Activated T-helper 1 cell treated with anti-CD3 and anti-CD28 coated beads, Interleukin-12 subunit alpha, Interleukin-12 subunit beta, Interleukin-2, Interleukin-4 antibody, amounts not matched to agents 30 ng/mL and 10 ng/mL and 1 ng/mL, durations not matched to agents 14 hours and 24 hours and 36 hours (primary cell): Measurements from ENCODE around the gene BDKRB2. TPM values are rescaled to one million over a fixed set of nuclear protein-coding genes. Genes with fewer than 3 reads are reported as not detected.
"Not testable (repeated sequence)": the region's sequence is repeated elsewhere in the genome, so short reads cannot be mapped to it uniquely, and the experiment has no call there.

ENCODE experiments used
- DNase-seq: peaks from one replicate; pipeline ENCODE4 v3.0.0; 2021; ENCODE audit warnings: low spot score
- H3K27ac Mint-ChIP-seq: one replicate; pipeline ENCODE4 v1.8.0; 2021; ENCODE audit warnings: mild to moderate bottlenecking, mixed read lengths
- H3K27me3 Mint-ChIP-seq: one replicate; pipeline ENCODE4 v1.8.0; 2022; ENCODE audit warnings: mild to moderate bottlenecking, moderate library complexity, mixed read lengths; ENCODE audit not compliant: insufficient read depth
- H3K36me3 Mint-ChIP-seq: one replicate; pipeline ENCODE4 v1.8.0; 2021; ENCODE audit warnings: low read depth, mixed read lengths
- H3K4me1 Mint-ChIP-seq: one replicate; pipeline ENCODE4 v1.8.0; 2021; ENCODE audit warnings: low read depth, mixed read lengths
- H3K4me3 Mint-ChIP-seq: one replicate; pipeline ENCODE4 v1.8.0; 2021; ENCODE audit warnings: mild to moderate bottlenecking, moderate library complexity, mixed read lengths
- H3K9me3 Mint-ChIP-seq: one replicate; pipeline ENCODE4 v1.8.0; 2021; ENCODE audit warnings: mixed read lengths
- intact Hi-C: fragments of 100-400 bp; cut with micrococcal nuclease; formaldehyde crosslinking; loops from one replicate; pipeline ENCODE4 v1.15.1; 2024
- total RNA-seq: library from RNA; stranded (reverse); gene quantifications from 2 replicates; pipeline ENCODE4 v1.2.3, GENCODE V29; 2022

The BDKRB2 gene
- total RNA-seq, 1 donor from 2014 or later, result not detected

DNA sequence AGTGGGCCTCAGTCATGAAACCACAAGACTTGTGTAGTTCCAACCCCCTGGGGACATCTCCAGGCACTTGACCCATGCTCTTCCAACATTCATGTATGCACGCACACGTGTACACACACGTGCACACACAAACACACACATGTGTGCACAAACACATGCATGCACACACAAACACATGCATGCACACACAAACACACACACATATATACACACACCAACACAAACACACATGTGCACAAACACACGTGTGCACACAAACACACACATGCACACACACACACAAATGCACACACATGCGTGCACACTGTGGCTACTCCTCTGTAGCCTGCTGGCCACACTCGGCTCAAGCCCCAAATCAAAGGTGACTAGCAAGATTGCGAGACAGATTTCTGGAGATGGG, 22.8 kb downstream of the BDKRB2 start:
- Mint-ChIP-seq H3K27ac (no peak overlapping the region), H3K4me1 (no peaks in the 10 kb centered on the region), H3K9me3 (no peaks in the 10 kb centered on the region), H3K36me3 (no peaks in the 10 kb centered on the region), H3K4me3 (no peak overlapping the region), H3K27me3 (peaks cover 5% of the 10 kb centered on the region)
- intact Hi-C loops, result no loop called here
- DNase-seq, result no peak

- no peak for DNase-seq
- Mint-ChIP-seq H3K27ac (no peak overlapping the region), H3K4me3 (no peak overlapping the region), H3K4me1 (no peaks in the 10 kb centered on the region), H3K27me3 (peaks cover 4% of the 10 kb centered on the region), H3K9me3 (no peaks in the 10 kb centered on the region), H3K36me3 (no peaks in the 10 kb centered on the region)
- intact Hi-C loops, result no loop called here
These were observed 24.7 kb downstream of the BDKRB2 start for GRCh38 chr14:96229315-96229714.

DNA sequence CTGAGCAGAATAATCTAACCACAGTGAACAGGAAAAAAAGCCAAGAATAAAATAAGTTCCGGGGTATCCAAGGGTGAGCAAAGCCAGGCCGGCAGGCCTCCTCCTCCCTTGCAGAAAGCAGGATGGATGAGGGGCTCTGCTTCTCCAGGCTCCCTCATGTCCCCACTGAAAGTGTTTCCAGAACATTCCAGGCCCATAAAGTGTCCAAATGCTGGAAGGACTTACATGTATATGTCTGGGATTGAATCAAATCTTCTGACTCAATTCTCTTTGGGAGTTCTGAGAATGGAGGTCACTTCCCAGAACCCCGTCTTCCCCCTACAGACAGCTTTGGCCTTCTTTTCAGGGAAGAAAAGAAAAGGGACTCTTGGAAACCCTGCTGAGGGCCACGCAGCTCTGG, 26.4 kb downstream of the BDKRB2 start:
- Mint-ChIP-seq H3K4me1 (no peaks in the 10 kb centered on the region), H3K27ac (no peak overlapping the region), H3K4me3 (no peak overlapping the region), H3K9me3 (no peaks in the 10 kb centered on the region), H3K36me3 (no peaks in the 10 kb centered on the region), H3K27me3 (no peaks in the 10 kb centered on the region)
- intact Hi-C loops, result no loop called here
- DNase-seq, result no peak

GRCh38 chr14:96231526-96232130, 27.0 kb downstream of the BDKRB2 start:
- Mint-ChIP-seq H3K36me3 (no peaks in the 10 kb centered on the region), H3K27me3 (no peaks in the 10 kb centered on the region), H3K4me1 (no peaks in the 10 kb centered on the region), H3K4me3 (no peak overlapping the region), H3K27ac (no peak overlapping the region), H3K9me3 (no peaks in the 10 kb centered on the region)
- no peak for DNase-seq
- intact Hi-C loops, result no loop called here

DNA sequence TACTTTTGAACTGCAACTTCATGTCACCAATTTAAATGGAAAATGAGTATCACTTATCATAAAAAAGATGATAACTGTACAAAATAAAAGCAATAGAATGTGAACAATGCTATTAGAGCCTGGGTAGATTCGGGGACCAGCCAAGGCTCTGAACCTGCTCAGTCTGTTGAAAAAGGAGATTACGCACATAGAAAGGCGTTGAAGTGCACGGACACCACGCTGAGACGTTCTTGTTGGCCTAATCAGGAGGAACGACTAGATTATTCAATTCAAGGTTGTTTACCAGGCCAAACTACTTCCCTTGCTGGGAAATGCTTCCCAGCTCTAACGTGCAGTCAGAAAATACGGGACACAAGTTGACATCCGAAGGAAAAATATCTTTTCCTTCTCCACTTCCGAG, 27.9 kb downstream of the BDKRB2 start:
- no peak overlapping the region for H3K27ac Mint-ChIP-seq
- H3K4me1 Mint-ChIP-seq, result no peaks in the 10 kb centered on the region
- intact Hi-C loops, result no loop called here
- no peaks in the 10 kb centered on the region for H3K9me3 Mint-ChIP-seq
- no peaks in the 10 kb centered on the region for H3K27me3 Mint-ChIP-seq
- no peaks in the 10 kb centered on the region for H3K36me3 Mint-ChIP-seq
- DNase-seq, result no peak
- no peak overlapping the region for H3K4me3 Mint-ChIP-seq

DNA sequence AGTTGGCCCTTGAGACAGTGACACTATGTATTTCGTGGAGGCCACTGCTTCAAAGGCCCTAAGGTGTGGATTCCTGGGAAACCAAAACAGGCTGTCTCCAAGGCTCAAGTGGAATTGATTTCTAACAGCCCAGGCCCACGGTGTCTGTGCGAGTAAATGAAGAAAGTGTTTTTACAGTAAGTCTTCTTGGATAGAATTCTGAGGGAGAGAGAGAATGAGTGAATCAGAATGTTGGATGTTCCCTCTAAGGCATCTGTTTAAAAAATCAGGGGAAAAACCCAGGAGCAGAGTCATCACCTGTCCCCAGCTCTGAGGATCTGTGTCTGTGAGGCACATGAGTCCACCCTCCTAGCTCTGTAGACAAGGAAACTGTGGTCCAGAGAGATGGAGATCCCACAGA, 29.0 kb downstream of the BDKRB2 start:
- no peak overlapping the region for H3K4me3 Mint-ChIP-seq
- intact Hi-C loops, result no loop called here
- H3K36me3 Mint-ChIP-seq, result no peaks in the 10 kb centered on the region

DNA sequence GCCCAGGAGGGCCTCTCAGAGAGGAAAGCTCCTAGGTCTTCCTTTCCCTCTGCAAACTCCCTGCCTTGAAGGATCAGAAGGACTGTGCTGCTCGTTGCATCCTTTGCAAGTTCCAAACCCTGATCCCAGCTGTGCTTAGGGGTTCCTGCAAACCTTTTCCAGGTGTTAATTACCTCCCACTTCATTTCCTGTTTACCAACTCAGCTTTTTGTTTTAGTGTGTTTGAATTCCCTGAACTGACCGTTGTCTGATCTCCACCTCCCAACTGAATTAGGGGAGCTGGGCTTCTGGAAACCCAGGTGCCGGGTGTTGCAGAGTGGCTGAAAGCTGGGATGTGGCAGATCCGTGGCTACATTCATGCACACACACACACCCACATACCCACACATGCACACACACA, 30.8 kb downstream of the BDKRB2 start:
- Mint-ChIP-seq H3K4me1 (no peaks in the 10 kb centered on the region), H3K27me3 (no peaks in the 10 kb centered on the region), H3K27ac (no peak overlapping the region), H3K9me3 (no peaks in the 10 kb centered on the region), H3K36me3 (no peaks in the 10 kb centered on the region), H3K4me3 (no peak overlapping the region)
- no peak for DNase-seq
- intact Hi-C loops, result no loop called here

More for the DNA sequence above, 29.0 kb downstream of the BDKRB2 start:
- no peaks in the 10 kb centered on the region for H3K9me3 Mint-ChIP-seq
- no peaks in the 10 kb centered on the region for H3K27me3 Mint-ChIP-seq
- no peak for DNase-seq
- no peaks in the 10 kb centered on the region for H3K4me1 Mint-ChIP-seq
- no peak overlapping the region for H3K27ac Mint-ChIP-seq

DNA sequence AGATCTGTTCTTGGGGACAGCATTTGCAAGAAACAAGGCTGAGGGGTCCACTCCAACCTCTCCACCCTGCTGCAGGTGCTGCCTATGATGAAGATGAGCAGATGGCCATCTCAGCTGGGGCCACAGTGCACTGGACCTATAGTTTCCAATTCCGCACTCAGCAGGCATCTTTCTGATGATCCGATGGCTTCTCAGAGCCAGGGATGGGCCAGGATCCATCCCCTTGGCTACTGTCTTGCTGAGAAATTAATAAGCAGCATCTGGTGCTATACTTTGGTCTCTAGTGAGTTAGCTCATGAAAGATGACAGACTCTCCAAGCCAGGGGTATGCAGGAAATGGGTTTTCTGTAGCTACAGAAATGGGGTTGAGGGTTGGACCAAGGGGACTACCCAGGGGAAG, 33.0 kb downstream of the BDKRB2 start:
- H3K4me3 Mint-ChIP-seq, result no peak overlapping the region
- no peaks in the 10 kb centered on the region for H3K27me3 Mint-ChIP-seq
- H3K36me3 Mint-ChIP-seq, result no peaks in the 10 kb centered on the region
- H3K9me3 Mint-ChIP-seq, result no peaks in the 10 kb centered on the region
- H3K4me1 Mint-ChIP-seq, result no peaks in the 10 kb centered on the region
- no peak for DNase-seq
- intact Hi-C loops, result no loop called here
- H3K27ac Mint-ChIP-seq, result no peak overlapping the region

DNA sequence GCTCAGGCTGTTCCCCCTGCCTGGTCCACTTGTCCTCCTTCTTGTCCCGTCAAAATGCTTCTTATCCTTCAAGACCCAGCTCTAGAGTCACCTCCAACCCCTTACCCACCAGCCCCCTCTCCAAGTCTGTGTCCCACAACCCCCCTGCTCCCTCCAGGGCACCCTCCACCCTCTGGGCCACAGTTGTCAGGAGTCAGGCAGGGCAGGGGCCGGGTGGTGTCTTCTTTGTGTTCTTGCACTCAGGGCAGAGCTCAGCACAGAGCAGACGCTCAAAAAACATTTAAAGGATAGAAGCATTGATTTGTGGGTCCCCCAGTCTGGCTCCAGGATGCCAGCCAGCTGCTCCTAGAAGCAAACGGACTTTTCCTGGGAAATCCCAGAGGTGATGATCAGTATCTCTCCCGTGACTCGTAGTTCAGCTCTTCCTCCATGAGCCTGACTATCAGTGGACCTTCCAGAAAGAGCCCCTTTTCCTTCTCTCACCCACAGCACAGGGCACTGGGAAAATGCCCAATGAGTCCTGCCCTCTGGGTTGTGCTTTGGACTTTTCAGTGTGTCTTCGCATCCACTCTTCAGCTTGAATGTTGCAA, 34.1 kb downstream of the BDKRB2 start:
- H3K27ac Mint-ChIP-seq, result no peak overlapping the region

DNA sequence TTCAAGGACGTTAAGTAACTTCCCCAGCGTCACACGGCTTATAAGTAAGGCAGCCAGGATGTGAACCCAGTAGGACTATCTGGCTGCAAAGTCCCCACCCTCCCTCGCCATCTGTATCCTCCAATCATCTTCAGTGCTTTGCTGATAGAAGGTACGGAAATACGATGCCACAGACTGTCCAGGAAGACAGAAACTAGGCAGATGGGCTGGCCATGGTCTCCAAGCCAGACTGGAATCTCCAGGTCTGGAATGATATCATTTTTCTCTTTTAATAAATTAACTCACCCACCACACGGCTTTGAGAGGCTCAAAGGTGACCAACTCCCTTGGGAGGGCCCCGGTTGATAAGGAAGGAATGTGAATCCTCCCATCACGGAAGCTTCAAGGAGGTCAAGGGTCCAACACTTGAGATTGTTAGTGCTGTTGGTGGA, 35.1 kb downstream of the BDKRB2 start:
- no peak overlapping the region for H3K4me3 Mint-ChIP-seq
- intact Hi-C loops, result no loop called here

More for the DNA sequence above, 34.1 kb downstream of the BDKRB2 start:
- no peak for DNase-seq
- Mint-ChIP-seq H3K4me1 (no peaks in the 10 kb centered on the region), H3K4me3 (no peak overlapping the region), H3K27me3 (no peaks in the 10 kb centered on the region), H3K36me3 (no peaks in the 10 kb centered on the region), H3K9me3 (no peaks in the 10 kb centered on the region)
- intact Hi-C loops, result no loop called here

DNA sequence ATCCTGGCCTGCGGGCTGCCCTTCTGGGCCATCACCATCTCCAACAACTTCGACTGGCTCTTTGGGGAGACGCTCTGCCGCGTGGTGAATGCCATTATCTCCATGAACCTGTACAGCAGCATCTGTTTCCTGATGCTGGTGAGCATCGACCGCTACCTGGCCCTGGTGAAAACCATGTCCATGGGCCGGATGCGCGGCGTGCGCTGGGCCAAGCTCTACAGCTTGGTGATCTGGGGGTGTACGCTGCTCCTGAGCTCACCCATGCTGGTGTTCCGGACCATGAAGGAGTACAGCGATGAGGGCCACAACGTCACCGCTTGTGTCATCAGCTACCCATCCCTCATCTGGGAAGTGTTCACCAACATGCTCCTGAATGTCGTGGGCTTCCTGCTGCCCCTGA, 36.0 kb downstream of the BDKRB2 start:
- no peak for DNase-seq
- Mint-ChIP-seq H3K9me3 (no peaks in the 10 kb centered on the region), H3K27me3 (peaks cover 2% of the 10 kb centered on the region), H3K4me3 (no peak overlapping the region), H3K36me3 (no peaks in the 10 kb centered on the region), H3K27ac (no peak overlapping the region), H3K4me1 (no peaks in the 10 kb centered on the region)
- intact Hi-C loops, result no loop called here

More for the DNA sequence above, 35.1 kb downstream of the BDKRB2 start:
- no peaks in the 10 kb centered on the region for H3K27me3 Mint-ChIP-seq
- H3K36me3 Mint-ChIP-seq, result no peaks in the 10 kb centered on the region
- no peaks in the 10 kb centered on the region for H3K9me3 Mint-ChIP-seq
- H3K27ac Mint-ChIP-seq, result no peak overlapping the region
- DNase-seq, result no peak
- no peaks in the 10 kb centered on the region for H3K4me1 Mint-ChIP-seq

DNA sequence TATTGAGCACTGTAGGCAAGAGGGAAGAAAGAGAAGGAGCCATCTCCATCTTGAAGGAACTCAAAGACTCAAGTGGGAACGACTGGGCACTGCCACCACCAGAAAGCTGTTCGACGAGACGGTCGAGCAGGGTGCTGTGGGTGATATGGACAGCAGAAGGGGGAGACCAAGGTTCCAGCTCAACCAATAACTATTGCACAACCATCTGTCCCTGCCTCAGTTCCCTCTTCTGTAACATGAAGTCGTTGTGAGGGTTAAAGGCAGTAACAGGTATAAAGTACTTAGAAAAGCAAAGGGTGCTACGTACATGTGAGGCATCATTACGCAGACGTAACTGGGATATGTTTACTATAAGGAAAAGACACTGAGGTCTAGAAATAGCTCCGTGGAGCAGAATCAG, 37.5 kb downstream of the BDKRB2 start:
- Mint-ChIP-seq H3K27ac (no peak overlapping the region), H3K27me3 (peaks cover 2% of the 10 kb centered on the region), H3K9me3 (no peaks in the 10 kb centered on the region), H3K36me3 (no peaks in the 10 kb centered on the region), H3K4me3 (no peak overlapping the region), H3K4me1 (no peaks in the 10 kb centered on the region)
- intact Hi-C loops, result no loop called here
- DNase-seq, result no peak

DNA sequence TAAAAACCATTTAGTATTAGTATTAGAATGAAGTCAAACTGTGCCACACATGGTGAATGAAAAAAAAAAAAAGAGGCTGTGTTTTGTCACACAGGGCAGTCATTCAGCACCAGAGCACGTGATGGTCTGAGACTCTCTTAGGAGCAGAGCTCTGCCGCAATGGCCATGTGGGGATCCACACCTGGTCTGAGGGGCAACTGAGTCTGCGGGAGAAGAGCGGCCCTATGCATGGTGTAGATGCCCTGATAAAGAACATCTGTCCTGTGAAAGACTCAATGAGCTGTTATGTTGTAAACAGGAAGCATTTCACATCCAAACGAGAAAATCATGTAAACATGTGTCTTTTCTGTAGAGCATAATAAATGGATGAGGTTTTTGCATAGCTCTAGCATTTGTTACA, 39.1 kb downstream of the BDKRB2 start:
- Mint-ChIP-seq H3K36me3 (no peaks in the 10 kb centered on the region), H3K27ac (no peak overlapping the region), H3K4me3 (no peak overlapping the region), H3K4me1 (no peaks in the 10 kb centered on the region), H3K27me3 (peaks cover 2% of the 10 kb centered on the region), H3K9me3 (no peaks in the 10 kb centered on the region)
- no peak for DNase-seq
- intact Hi-C loops, result no loop called here

DNA sequence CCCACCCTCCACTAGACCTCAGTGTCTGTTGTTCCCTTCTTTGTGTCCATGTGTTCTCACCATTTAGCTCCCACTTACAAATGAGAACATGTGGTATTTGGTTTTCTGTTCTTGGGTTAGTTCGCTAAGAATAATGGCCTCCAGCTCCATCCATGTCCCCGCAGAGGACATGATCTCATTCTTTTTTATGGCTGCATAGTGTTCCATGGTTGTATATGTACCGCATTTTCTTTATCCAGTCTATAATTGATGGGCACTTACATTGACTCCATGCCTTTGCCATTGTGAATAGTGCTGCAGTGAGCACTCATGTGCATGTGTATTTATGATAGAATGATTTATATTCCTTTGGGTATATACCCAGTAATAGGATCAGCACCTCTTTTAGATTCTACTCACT, 40.4 kb downstream of the BDKRB2 start:
- H3K9me3 Mint-ChIP-seq, H3K27ac Mint-ChIP-seq, intact Hi-C loops, H3K27me3 Mint-ChIP-seq, DNase-seq, H3K36me3 Mint-ChIP-seq, H3K4me3 Mint-ChIP-seq, H3K4me1 Mint-ChIP-seq: not testable (repeated sequence)
